Mucosa of descending colon (tissue), 3 donors: ENCODE data around the gene MDH2. TPM values are rescaled to one million over a fixed set of nuclear protein-coding genes. Genes with fewer than 3 reads are reported as not detected.
A peak's percentile ranks its signal among the peaks of the same experiment; 100 is the strongest.
"Not testable (repeated sequence)": the region's sequence is repeated elsewhere in the genome, so short reads cannot be mapped to it uniquely, and the experiment has no call there.

Experiments used
- ATAC-seq: fragments of 200-7000 bp; cut with Tn5 transposase; one replicate; pipeline ENCODE4 v1.9.1; 2020; ENCODE audit warnings: mild to moderate bottlenecking, moderate library complexity
- DNase-seq, 3 donors: peaks; one replicate each; pipeline ENCODE4 v3.0.0-alpha.2; 2020
- H3K36me3 ChIP-seq: fragments of 200-600 bp; one replicate; pipeline ENCODE4 v1.8.0; 2021; ENCODE audit warnings: low read depth, mild to moderate bottlenecking
- H3K4me1 ChIP-seq: fragments of 200-600 bp; one replicate; pipeline ENCODE4 v1.8.0; 2021; ENCODE audit warnings: low read depth, mild to moderate bottlenecking
- H3K4me3 ChIP-seq: fragments of 200-600 bp; one replicate; pipeline ENCODE4 v1.8.0; 2021; ENCODE audit warnings: mild to moderate bottlenecking
- H3K9me3 ChIP-seq: fragments of 200-600 bp; one replicate; pipeline ENCODE4 v1.8.0; 2021; ENCODE audit warnings: mild to moderate bottlenecking
- CTCF ChIP-seq: fragments of 200-600 bp; IDR thresholded peaks from one replicate; pipeline ENCODE4 v1.8.0; 2022; ENCODE audit warnings: antibody characterized with exemption, mild to moderate bottlenecking
- intact Hi-C, 2 donors: fragments of 100-400 bp; cut with DNase I in 1 of 2; cut with micrococcal nuclease in 1 of 2; formaldehyde crosslinking; loops; one replicate each; pipeline versions ENCODE4 v1.11.0 to v1.11.1; 2022; cut with DNase I, micrococcal nuclease
- total RNA-seq, 3 donors: library from RNA; stranded (reverse); fragmentation: NEBNext Ultra II Directional in 2 of 3; extraction: Animal tissue kit (Norgen Biotek cat#: 25700) in 2 of 3; gene quantifications; one replicate each; pipeline versions ENCODE4 v1.2.1 to v1.2.4, GENCODE V29; 2021 to 2023
- donor health status: DM: no; HTN: no; CAD: no; lungs with moderate emphysema.
- donor health status: DM: no; HTN: no; CAD: no.
- donor health status: DM: no; HTN: yes; CAD: no.

The MDH2 gene
- total RNA-seq, 3 donors from 2014 or later = 170 to 280 (median 246) TPM

- intact Hi-C loops = no loop called here
- DNase-seq (no peak), ATAC-seq (no peak)
- no peak overlapping the region for H3K4me3 ChIP-seq
- peaks cover 18% of the 10 kb centered on the region for H3K4me1 ChIP-seq
- H3K36me3 ChIP-seq = no peaks in the 10 kb centered on the region
- H3K9me3 ChIP-seq = no peaks in the 10 kb centered on the region
- TF ChIP-seq CTCF = no peak
Observed at GRCh38 chr7:76051840-76052239, 3.9 kb downstream of the MDH2 start.

DNA sequence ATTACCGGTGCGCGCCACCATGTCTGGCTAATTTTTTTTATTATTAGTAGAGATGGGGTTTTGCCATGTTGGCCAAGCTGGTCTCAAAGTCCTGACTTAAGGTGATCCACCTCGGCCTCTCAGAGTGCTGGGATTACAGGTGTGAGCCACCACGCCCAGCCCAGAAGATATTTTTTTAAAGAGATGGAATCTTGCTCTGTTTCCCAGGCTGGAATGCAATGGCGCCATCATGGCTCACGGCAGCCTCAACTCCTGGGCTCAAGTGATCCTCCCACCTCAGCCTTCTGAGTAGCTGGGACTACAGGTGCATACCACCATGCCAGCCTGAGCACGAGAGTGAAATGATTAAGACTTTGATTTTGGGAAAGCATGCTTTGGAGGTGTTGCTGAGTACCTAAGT, 4.8 kb downstream of the MDH2 start:
- H3K36me3 ChIP-seq, ATAC-seq, intact Hi-C loops, H3K9me3 ChIP-seq, H3K4me3 ChIP-seq, DNase-seq: not testable (repeated sequence)
- H3K4me1 ChIP-seq = peaks cover 24% of the 10 kb centered on the region

DNA sequence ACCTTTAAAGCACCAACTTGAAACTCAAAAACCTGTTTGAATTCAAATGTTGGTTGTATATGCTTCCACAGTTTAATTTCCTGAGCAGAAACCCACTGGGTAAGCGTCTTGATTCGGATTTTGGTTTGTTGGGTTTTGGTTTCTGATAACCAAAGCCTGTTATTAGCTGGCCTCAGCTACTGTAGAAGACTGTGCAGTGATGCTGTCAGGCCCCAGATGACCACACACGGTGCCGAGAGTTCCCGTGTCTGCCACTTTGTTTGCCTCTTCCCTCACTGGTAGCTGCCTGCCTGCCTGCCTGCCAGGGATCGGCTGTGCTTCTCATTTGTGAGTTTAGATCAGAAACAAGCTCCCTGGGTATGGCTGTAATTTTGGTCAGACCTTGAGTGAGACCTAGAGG, 5.6 kb downstream of the MDH2 start:
- ATAC-seq (no peak), DNase-seq (no peak)
- no peak for TF ChIP-seq CTCF
- H3K36me3 ChIP-seq = no peaks in the 10 kb centered on the region
- peaks cover 27% of the 10 kb centered on the region for H3K4me1 ChIP-seq
- intact Hi-C loops = no loop called here
- no peaks in the 10 kb centered on the region for H3K9me3 ChIP-seq
- H3K4me3 ChIP-seq = no peak overlapping the region

DNA sequence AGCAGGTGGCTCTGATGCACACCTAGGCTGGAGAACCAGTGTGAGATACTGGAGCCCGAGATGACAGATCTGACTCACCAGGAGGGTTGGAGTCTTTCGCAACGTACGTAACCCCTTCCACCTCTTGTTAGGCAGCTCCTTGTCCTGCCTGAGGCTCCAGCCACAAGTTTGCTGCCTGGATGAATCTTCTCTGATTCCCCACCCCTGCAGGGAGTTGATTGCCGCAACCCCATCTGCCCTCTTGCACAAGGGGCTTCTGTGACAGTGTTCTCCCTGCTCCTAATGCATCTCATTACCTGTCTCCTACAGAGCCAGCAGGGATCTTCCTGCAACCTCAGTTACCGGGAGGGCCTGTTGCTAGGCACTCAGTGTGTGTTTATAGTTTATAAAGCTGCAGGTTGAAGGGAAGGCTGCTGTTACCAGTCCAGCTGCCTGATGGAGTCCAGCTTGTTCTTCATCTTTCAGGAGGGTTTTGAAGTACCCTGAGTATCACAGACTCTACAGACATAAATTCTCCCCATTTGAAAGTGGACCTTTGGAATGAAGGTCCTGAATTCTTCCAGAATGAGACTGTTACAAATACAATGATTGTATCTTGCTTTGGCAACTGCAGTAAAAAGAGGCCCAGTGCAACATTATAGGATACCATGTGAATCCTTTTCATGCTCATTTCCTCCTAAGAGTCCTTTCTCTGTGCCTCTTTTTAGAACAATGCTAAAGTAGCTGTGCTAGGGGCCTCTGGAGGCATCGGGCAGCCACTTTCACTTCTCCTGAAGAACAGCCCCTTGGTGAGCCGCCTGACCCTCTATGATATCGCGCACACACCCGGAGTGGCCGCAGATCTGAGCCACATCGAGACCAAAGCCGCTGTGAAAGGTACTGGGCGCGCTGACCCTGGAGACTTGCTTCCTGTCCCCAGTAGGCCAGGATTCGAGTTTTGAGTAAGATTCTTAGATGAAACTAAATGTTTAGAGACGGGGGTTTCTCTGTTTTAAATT, 6.5 kb downstream of the MDH2 start:
- Histone ChIP-seq H3K4me3 (no peak overlapping the region), H3K9me3 (no peaks in the 10 kb centered on the region), H3K36me3 (peaks cover 3% of the 10 kb centered on the region), H3K4me1 (peaks cover 18% of the 10 kb centered on the region)
- TF ChIP-seq CTCF = no peak
- DNase-seq = no peak
- ATAC-seq = peak; percentile 32
- intact Hi-C loops = no loop called here

- DNase-seq (no peak), ATAC-seq (no peak)
- intact Hi-C loops = no loop called here
- Histone ChIP-seq H3K4me1 (peaks cover 12% of the 10 kb centered on the region), H3K36me3 (peaks cover 6% of the 10 kb centered on the region), H3K9me3 (no peaks in the 10 kb centered on the region), H3K4me3 (no peak overlapping the region)
- no peak for TF ChIP-seq CTCF
Observed at GRCh38 chr7:76056241-76056640, 8.3 kb downstream of the MDH2 start.

DNA sequence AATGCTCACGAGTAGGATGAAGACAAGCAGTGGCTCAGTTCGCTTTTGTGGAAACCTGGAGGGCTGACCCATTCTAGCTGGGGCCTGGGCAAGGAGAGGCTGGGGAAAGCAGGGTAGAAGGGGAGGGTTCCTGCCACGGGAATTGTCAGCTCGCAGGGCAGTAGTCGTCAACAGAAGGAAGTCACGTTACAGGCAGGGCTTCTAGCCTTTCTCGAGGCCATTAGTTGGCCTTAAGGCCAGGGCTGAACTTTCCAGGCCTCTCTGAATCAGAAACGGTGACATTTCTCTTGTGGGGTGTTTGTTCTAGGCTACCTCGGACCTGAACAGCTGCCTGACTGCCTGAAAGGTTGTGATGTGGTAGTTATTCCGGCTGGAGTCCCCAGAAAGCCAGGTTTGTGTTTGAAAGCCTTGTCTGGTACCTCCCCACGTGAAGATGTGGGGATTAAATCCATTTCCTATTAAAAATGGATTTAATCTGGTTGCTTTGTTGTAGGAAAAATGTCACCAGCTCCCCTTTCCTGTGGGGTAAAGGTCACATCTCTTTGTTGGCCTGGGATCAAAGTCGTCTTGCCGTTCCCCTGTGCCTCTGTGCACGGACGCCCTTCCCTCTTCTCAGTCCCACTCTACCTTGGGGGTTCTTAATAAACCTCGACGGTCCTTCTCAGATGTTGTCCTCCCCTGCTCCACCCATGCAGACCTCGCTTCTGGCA, 9.4 kb downstream of the MDH2 start:
- intact Hi-C loops = no loop called here
- H3K36me3 ChIP-seq = peaks cover 6% of the 10 kb centered on the region
- H3K9me3 ChIP-seq = no peaks in the 10 kb centered on the region
- TF ChIP-seq CTCF = no peak
- ATAC-seq = peak; percentile 30
- no peak overlapping the region for H3K4me3 ChIP-seq
- DNase-seq = peak in 1 of 3 donors; percentile 34
- peaks cover 12% of the 10 kb centered on the region for H3K4me1 ChIP-seq
